Mammary epithelial cell (primary cell): ENCODE results near the gene RBM39.

Experiments
- CTCF ChIP-seq, 2 donors: IDR thresholded peaks in 1 of 2; conservative IDR thresholded peaks in 1 of 2; 2 replicates each; pipeline ENCODE4 v1.5.1; 2011 to 2012; ENCODE audit warnings: inconsistent platforms in 2 of 2, low read length in 2 of 2, mild to moderate bottlenecking in 2 of 2, control low read depth in 1 of 2, low read depth in 1 of 2; ENCODE audit not compliant: insufficient read depth in 1 of 2; ENCODE audit errors: extremely low read depth in 1 of 2
- EZH2 ChIP-seq: IDR thresholded peaks from 2 replicates; pipeline ENCODE4 v1.6.1; 2012; ENCODE audit warnings: low read length, inconsistent platforms, borderline replicate concordance

- TF ChIP-seq EZH2 (no peak), CTCF (conservative IDR thresholded peaks at IDR 0.05 in 1 of 2, IDR thresholded peaks at IDR 0.05 in 1 of 2; ENCODE audit: extremely low read depth in 1 of 2, insufficient read depth in 1 of 2, low read depth in 1 of 2, low read length in 2 of 2) (no peak)
These were observed 46.1 kb downstream of the RBM39 start for GRCh38 chr20:35695978-35696377.
